Esophagus muscularis mucosa (tissue), 3 donors: Measurements from ENCODE around the gene FAM131C.

ENCODE experiments used
- CTCF ChIP-seq, 3 experiments: fragments of 200-600 bp in 2 of 3; fragments of 450-650 bp in 1 of 3; sonication (generic) in 2 of 3; IDR thresholded peaks; one replicate each; pipeline ENCODE4 v1.5.1; 2017 to 2019; ENCODE audit warnings: antibody characterized with exemption in 3 of 3, mild to moderate bottlenecking in 2 of 3, moderate library complexity in 1 of 3
- POLR2AphosphoS5 ChIP-seq, 2 donors: sonication (generic); formaldehyde crosslinking; IDR thresholded peaks; one replicate each; pipeline ENCODE4 v1.6.1; 2017; ENCODE audit warnings: antibody characterized with exemption in 2 of 2

GRCh38 chr1:16009030-16009460 lies 64.4 kb downstream of the FAM131C start:
- TF ChIP-seq CTCF (IDR thresholded peaks at IDR 0.05) (peak; percentile 97 to 99 (median 99)), POLR2AphosphoS5 (IDR thresholded peaks at IDR 0.05) (peak in 1 of 2 donors; percentile 35)
